HepG2 (cell line): ENCODE measurements around the gene PANK4. TPM values are rescaled to one million over a fixed set of nuclear protein-coding genes. Genes with fewer than 3 reads are reported as not detected.

Experiments
- ATAC-seq: fragments of 200-7000 bp; cut with Tn5 transposase; 3 replicates; pipeline ENCODE4 v1.9.1; 2020; ENCODE audit warnings: mild to moderate bottlenecking, moderate library complexity
- BruUV-seq: library from RNA; stranded (reverse); fragments of 400-500 nt; replicated peaks from 2 replicates; lab custom pipeline; 2021; lab: Mats Ljungman, UMichigan
- CTCF ChIA-PET: fragments of 300-600 bp; formaldehyde crosslinking; extraction: SDS; loops from one replicate; lab custom pipeline; 2021; ENCODE audit warnings: low total read pairs, inconsistent platforms, low intra/inter-chr PET ratio; lab: Yijun Ruan, JAX
- POLR2A ChIA-PET: fragments of 350-600 bp; sonication (Branson Sonifier 250); formaldehyde crosslinking; loops from one replicate; lab custom pipeline; 2020; ENCODE audit warnings: antibody characterized with exemption, inconsistent platforms; lab: Yijun Ruan, JAX
- DNase-seq: peaks from one replicate; pipeline ENCODE4 v3.0.0-alpha.2; 2015; ENCODE audit warnings: low spot score
- FAIRE-seq: peaks from 3 replicates; lab custom pipeline; 2011; peaks lifted over from hg19 to GRCh38; lab: Jason Lieb, UNC
- H2AFZ ChIP-seq: one replicate; pipeline ENCODE4 v1.6.1; 2011; ENCODE audit warnings: low read length, inconsistent platforms
- H3K27ac ChIP-seq: fragments of 300-600 bp; 3 replicates; pipeline ENCODE4 v1.8.0; 2011; ENCODE audit warnings: mixed run types, mild to moderate bottlenecking, mixed read lengths, low read length, inconsistent platforms; ENCODE audit not compliant: insufficient read depth; ENCODE audit errors: extremely low read length
- H3K27me3 ChIP-seq, 2 experiments: fragments of 200-600 bp in 1 of 2; 2 replicates in 1 of 2; 3 replicates in 1 of 2; pipeline versions ENCODE4 v1.6.0 to v1.8.0; 2011; ENCODE audit warnings: low read length in 2 of 2, mild to moderate bottlenecking in 2 of 2, moderate library complexity in 2 of 2, inconsistent platforms in 1 of 2; ENCODE audit not compliant: insufficient read depth in 2 of 2, control insufficient read depth in 1 of 2
- H3K36me3 ChIP-seq, 2 experiments: fragments of 200-600 bp in 1 of 2; replicated peaks in 1 of 2; 2 replicates in 1 of 2; 3 replicates in 1 of 2; pipeline versions ENCODE4 v1.5.1 to v1.8.0; 2011; ENCODE audit warnings: low read length in 2 of 2, inconsistent platforms in 1 of 2; ENCODE audit not compliant: insufficient read depth in 2 of 2, control insufficient read depth in 1 of 2
- H3K4me1 ChIP-seq: 2 replicates; pipeline ENCODE4 v1.5.1; 2012; ENCODE audit warnings: low read length, inconsistent platforms; ENCODE audit not compliant: insufficient read depth
- H3K4me2 ChIP-seq: 2 replicates; pipeline ENCODE4 v1.6.0; 2011; ENCODE audit warnings: low read depth, low read length, inconsistent platforms
- H3K4me3 ChIP-seq, 3 experiments: fragments of 200-600 bp in 1 of 3; sonication (generic), shearing (Covaris generic) in 1 of 3; replicated peaks in 1 of 3; 2 replicates each; pipeline ENCODE4 v1.5.1; 2011 to 2016; ENCODE audit warnings: low read length in 3 of 3, inconsistent platforms in 2 of 3, low read depth in 2 of 3, mild to moderate bottlenecking in 2 of 3, control low read depth in 1 of 3, mixed read lengths in 1 of 3; ENCODE audit not compliant: insufficient read depth in 1 of 3
- H3K79me2 ChIP-seq: one replicate; pipeline ENCODE4 v1.6.1; 2011; ENCODE audit warnings: low read length, inconsistent platforms; ENCODE audit not compliant: insufficient read depth
- H3K9ac ChIP-seq: 2 replicates; pipeline ENCODE4 v1.6.0; 2011; ENCODE audit warnings: mild to moderate bottlenecking, low read depth, low read length, inconsistent platforms; ENCODE audit not compliant: insufficient read depth
- H3K9me3 ChIP-seq: 2 replicates; pipeline ENCODE4 v1.5.1; 2012; ENCODE audit warnings: mild to moderate bottlenecking, low read length
- H4K20me1 ChIP-seq: 2 replicates; pipeline ENCODE4 v1.6.0; 2011; ENCODE audit warnings: inconsistent platforms, mild to moderate bottlenecking, low read length, moderate library complexity; ENCODE audit not compliant: insufficient read depth
- BORCS8-MEF2B ChIP-seq: sonication (generic); formaldehyde crosslinking; IDR thresholded peaks from 2 replicates; pipeline ENCODE4 v1.8.0; 2022; ENCODE audit warnings: mild to moderate bottlenecking, missing genetic modification reagents
- FOXM1 ChIP-seq: sonication (generic); formaldehyde crosslinking; IDR thresholded peaks from 2 replicates; pipeline ENCODE4 v1.5.0; 2020; ENCODE audit warnings: missing genetic modification reagents
- MEF2D ChIP-seq: sonication (generic); formaldehyde crosslinking; IDR thresholded peaks from 2 replicates; pipeline ENCODE4 v1.5.1; 2020; ENCODE audit warnings: mild to moderate bottlenecking, missing genetic modification reagents
- NFKB2 ChIP-seq: sonication (generic); formaldehyde crosslinking; IDR thresholded peaks from 2 replicates; pipeline ENCODE4 v1.4.0; 2020; ENCODE audit warnings: missing genetic modification reagents, borderline replicate concordance
- NKX3-1 ChIP-seq: sonication (generic); formaldehyde crosslinking; IDR thresholded peaks from 2 replicates; pipeline ENCODE4 v1.5.0; 2020; ENCODE audit warnings: missing genetic modification reagents
- REPIN1 ChIP-seq: sonication (generic); formaldehyde crosslinking; IDR thresholded peaks from 2 replicates; pipeline ENCODE4 v1.8.0; 2022; ENCODE audit warnings: missing genetic modification reagents, low read depth, mild to moderate bottlenecking, borderline replicate concordance
- SALL1 ChIP-seq: sonication (generic); formaldehyde crosslinking; IDR thresholded peaks from 2 replicates; pipeline ENCODE4 v1.8.0; 2022; ENCODE audit warnings: mild to moderate bottlenecking, missing genetic modification reagents
- STAG1 ChIP-seq: sonication (generic); formaldehyde crosslinking; IDR thresholded peaks from 2 replicates; pipeline ENCODE4 v1.4.0; 2020; ENCODE audit warnings: missing genetic modification reagents
- ZFP37 ChIP-seq: sonication (generic); formaldehyde crosslinking; IDR thresholded peaks from 2 replicates; pipeline ENCODE4 v1.4.0; 2020; ENCODE audit warnings: missing genetic modification reagents, borderline replicate concordance
- ZFP90 ChIP-seq: sonication (generic); formaldehyde crosslinking; IDR thresholded peaks from 2 replicates; pipeline ENCODE4 v1.8.0; 2022; ENCODE audit warnings: missing genetic modification reagents, mild to moderate bottlenecking, inconsistent platforms, borderline replicate concordance
- ZNF12 ChIP-seq: sonication (generic); formaldehyde crosslinking; IDR thresholded peaks from 2 replicates; pipeline ENCODE4 v1.5.0; 2020; ENCODE audit warnings: missing genetic modification reagents
- ZNF280D ChIP-seq: sonication (generic); formaldehyde crosslinking; IDR thresholded peaks from 2 replicates; pipeline ENCODE4 v1.5.1; 2020; ENCODE audit warnings: mild to moderate bottlenecking, missing genetic modification reagents
- ZNF430 ChIP-seq: sonication (generic); formaldehyde crosslinking; IDR thresholded peaks from 2 replicates; pipeline ENCODE4 v1.9.0; 2021; ENCODE audit warnings: mild to moderate bottlenecking, missing genetic modification reagents
- ZNF768 ChIP-seq: sonication (generic); formaldehyde crosslinking; IDR thresholded peaks from 2 replicates; pipeline ENCODE4 v1.4.0; 2020; ENCODE audit warnings: missing genetic modification reagents
- WGBS: methylation state at CpG from one replicate; pipeline ENCODE4 v1.1.6; 2017; ENCODE audit warnings: low lambda C conversion rate; 5-methylcytosine and 5-hydroxymethylcytosine counted together
- in situ Hi-C: cut with HindIII; loops from 2 replicates; pipeline ENCODE4 v1.10.0; 2017; ENCODE audit warnings: low pct_unique_long_range_greater_than_20kb; ENCODE audit not compliant: extremely low pct_ligation_motif_present
- intact Hi-C: fragments of 100-400 bp; cut with micrococcal nuclease; formaldehyde crosslinking; loops from one replicate; pipeline ENCODE4 v1.10.0; 2022; ENCODE audit not compliant: unreplicated experiment
- polyA plus RNA-seq, 8 experiments: library from polyadenylated mRNA; depleted of rRNA in 3 of 8; stranded (reverse) in 7 of 8; unstranded in 1 of 8; fragments of >200 nt; fragmentation: Illumina TruSeq in 4 of 8; extraction: Trizol in 4 of 8; gene quantifications; 2 replicates each; pipeline versions ENCODE4 v1.2.1 to v1.2.3, GENCODE V29; 2011 to 2016; ENCODE audit warnings: low read depth in 4 of 8, missing spikeins in 1 of 8, mixed read lengths in 1 of 8; ENCODE audit not compliant: insufficient read depth in 1 of 8
- total RNA-seq, 5 experiments: library from RNA; depleted of rRNA; stranded (reverse); fragments of >200 nt; fragmentation: Illumina TruSeq; extraction: Trizol; gene quantifications; 2 replicates each; pipeline ENCODE4 v1.2.3, GENCODE V29; 2016; ENCODE audit warnings: low read depth in 1 of 5
- TF ChIP-seq, protein P1 (sequence below): sonication (generic); formaldehyde crosslinking; IDR thresholded peaks from 2 replicates; pipeline ENCODE4 v1.5.1; 2020; ENCODE audit warnings: mild to moderate bottlenecking, missing genetic modification reagents, moderate library complexity
- TF ChIP-seq, protein P2 (sequence below): sonication (generic); formaldehyde crosslinking; IDR thresholded peaks from 2 replicates; pipeline ENCODE4 v1.4.0; 2020; ENCODE audit warnings: missing genetic modification reagents

PANK4 gene
- total and polyA plus RNA-seq, 2 of the 13 experiments (the other 11 are each of a cell fraction or from before 2014, with no cell fraction given): 17.4 to 19.3 TPM

DNA sequence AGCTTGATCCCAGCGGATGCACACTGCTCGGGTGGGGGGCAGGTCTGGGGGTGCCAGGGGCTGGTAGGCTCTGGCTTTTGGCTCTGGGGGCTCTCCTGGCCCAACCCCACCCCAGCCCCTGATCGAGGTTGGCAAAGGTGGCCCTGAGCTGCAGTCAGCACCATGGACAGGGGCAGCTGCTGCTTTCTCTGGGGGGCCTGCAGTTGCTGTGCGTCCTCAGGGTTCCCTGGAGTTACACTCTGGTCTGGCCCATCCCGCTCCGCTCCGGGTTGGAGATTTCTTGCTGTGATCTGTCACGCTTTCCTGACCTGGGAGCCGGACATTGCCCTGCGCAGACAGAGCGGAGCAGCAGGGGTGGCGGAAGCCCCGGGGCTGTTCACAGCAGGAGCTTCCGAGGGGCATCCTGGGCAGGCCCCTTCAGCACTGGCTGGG lies 58.3 kb downstream of the PANK4 start:
- Histone ChIP-seq H3K4me1 (no peaks in the 10 kb centered on the region), H3K27ac (no peak overlapping the region), H3K9me3 (no peaks in the 10 kb centered on the region), H3K79me2 (no peaks in the 10 kb centered on the region), H4K20me1 (0 out of 2 replicates have a peak, but pooled peaks cover 3% of the 10 kb centered on the region), H3K36me3 (no peaks in the 10 kb centered on the region), H3K4me3 (no peak overlapping the region), H2AFZ (no peak overlapping the region), H3K4me2 (no peak overlapping the region), H3K27me3 (peaks cover 21 to 78% of the 10 kb centered on the region in 2 experiments), H3K9ac (no peak overlapping the region)
- intact Hi-C loops: no loop called here
- no peak for DNase-seq
- no TSS peak for BruUV-seq
- peak; percentile 38 for ATAC-seq
- WGBS: no CpG with 5 or more reads among the region's 14 CpGs
- no peak for FAIRE-seq
- in situ Hi-C loops: no loop called here
- CTCF ChIA-PET: no interaction called here
- POLR2A ChIA-PET: no interaction called here
- TF ChIP-seq SALL1 (CRISPR knock-in tag) (peak; percentile 65), REPIN1 (no peak), ZFP90 (0 out of 2 replicates have a peak, but pooled peaks have one; percentile 32), ZNF280D (CRISPR knock-in tag) (0 out of 2 replicates have a peak, but pooled peaks have one; percentile 35), BORCS8-MEF2B (CRISPR knock-in tag) (peak; percentile 66; the same call in 1 of the 2 replicates), STAG1 (CRISPR knock-in tag) (no peak), FOXM1 (CRISPR knock-in tag) (0 out of 2 replicates have a peak, but pooled peaks have one; percentile 25), MEF2D (CRISPR knock-in tag) (0 out of 2 replicates have a peak, but pooled peaks have one; percentile 39), NKX3-1 (CRISPR knock-in tag) (0 out of 2 replicates have a peak, but pooled peaks have one; percentile 28), NFKB2 (CRISPR knock-in tag) (peak; percentile 67; the same call in 1 of the 2 replicates), ZFP37 (peak; percentile 26; the same call in 1 of the 2 replicates), ZNF12 (0 out of 2 replicates have a peak, but pooled peaks have one; percentile 22), ZNF430 (CRISPR knock-in tag) (0 out of 2 replicates have a peak, but pooled peaks have one; percentile 51), ZNF768 (peak; percentile 80; the same call in 1 of the 2 replicates)
- TF ChIP-seq, protein P1, sequence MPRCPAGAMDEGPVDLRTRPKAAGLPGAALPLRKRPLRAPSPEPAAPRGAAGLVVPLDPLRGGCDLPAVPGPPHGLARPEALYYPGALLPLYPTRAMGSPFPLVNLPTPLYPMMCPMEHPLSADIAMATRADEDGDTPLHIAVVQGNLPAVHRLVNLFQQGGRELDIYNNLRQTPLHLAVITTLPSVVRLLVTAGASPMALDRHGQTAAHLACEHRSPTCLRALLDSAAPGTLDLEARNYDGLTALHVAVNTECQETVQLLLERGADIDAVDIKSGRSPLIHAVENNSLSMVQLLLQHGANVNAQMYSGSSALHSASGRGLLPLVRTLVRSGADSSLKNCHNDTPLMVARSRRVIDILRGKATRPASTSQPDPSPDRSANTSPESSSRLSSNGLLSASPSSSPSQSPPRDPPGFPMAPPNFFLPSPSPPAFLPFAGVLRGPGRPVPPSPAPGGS: no peak
- TF ChIP-seq, protein P2, sequence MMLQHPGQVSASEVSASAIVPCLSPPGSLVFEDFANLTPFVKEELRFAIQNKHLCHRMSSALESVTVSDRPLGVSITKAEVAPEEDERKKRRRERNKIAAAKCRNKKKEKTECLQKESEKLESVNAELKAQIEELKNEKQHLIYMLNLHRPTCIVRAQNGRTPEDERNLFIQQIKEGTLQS (CRISPR knock-in tag): 0 out of 2 replicates have a peak, but pooled peaks have one; percentile 37
